Common myeloid progenitor, CD34-positive (primary cell): ENCODE results near the gene CNOT3.
A peak's percentile ranks its signal among the peaks of the same experiment; 100 is the strongest.

Source experiments
- CTCF ChIA-PET: fragments of 350-600 bp; sonication (Branson Sonifier 250); formaldehyde crosslinking; loops from one replicate; lab custom pipeline; 2021; ENCODE audit warnings: antibody characterized with exemption; lab: Charles Lee
- POLR2A ChIA-PET: fragments of 350-600 bp; sonication (Branson Sonifier 250); formaldehyde crosslinking; loops from one replicate; lab custom pipeline; 2021; ENCODE audit warnings: antibody characterized with exemption; lab: Charles Lee
- DNase-seq, 3 donors: peaks; one replicate each; pipeline versions ENCODE4 v3.0.0 to v3.0.0-alpha.2; 2013
- H3K27ac ChIP-seq, 2 experiments: 1 replicate in 1 of 2; 2 replicates in 1 of 2; pipeline ENCODE4 v1.7.0; 2013; ENCODE audit warnings: inconsistent platforms in 2 of 2, low read length in 2 of 2, mild to moderate bottlenecking in 2 of 2, low read depth in 1 of 2, moderate library complexity in 1 of 2; ENCODE audit not compliant: severe bottlenecking in 2 of 2, insufficient read depth in 1 of 2, poor library complexity in 1 of 2
- H3K27me3 ChIP-seq, 5 experiments: replicated peaks in 2 of 5; 1 replicate in 3 of 5; 2 replicates in 2 of 5; pipeline versions ENCODE4 v1.6.1 to v1.7.0; 2013; ENCODE audit warnings: low read length in 4 of 5, mild to moderate bottlenecking in 2 of 5, moderate library complexity in 2 of 5, inconsistent platforms in 1 of 5; ENCODE audit not compliant: insufficient read depth in 5 of 5, control insufficient read depth in 4 of 5
- H3K36me3 ChIP-seq, 4 experiments: 1 replicate in 2 of 4; 2 replicates in 2 of 4; pipeline versions ENCODE4 v1.6.1 to v1.7.0; 2013; ENCODE audit warnings: low read length in 3 of 4, control low read depth in 1 of 4, mild to moderate bottlenecking in 1 of 4; ENCODE audit not compliant: control insufficient read depth in 4 of 4, insufficient read depth in 4 of 4
- H3K4me1 ChIP-seq, 4 experiments: 1 replicate in 3 of 4; 2 replicates in 1 of 4; pipeline versions ENCODE4 v1.6.1 to v1.7.1; 2013; ENCODE audit warnings: low read length in 3 of 4, mild to moderate bottlenecking in 3 of 4, control low read depth in 1 of 4, inconsistent platforms in 1 of 4, moderate library complexity in 1 of 4; ENCODE audit not compliant: control insufficient read depth in 4 of 4, insufficient read depth in 4 of 4; ENCODE audit errors: control extremely low read depth in 1 of 4
- H3K4me3 ChIP-seq, 7 experiments: 1 replicate in 4 of 7; 2 replicates in 3 of 7; pipeline versions ENCODE4 v1.5.1 to v1.7.0; 2013; ENCODE audit warnings: mild to moderate bottlenecking in 7 of 7, low read length in 6 of 7, moderate library complexity in 6 of 7, inconsistent platforms in 2 of 7, low read depth in 2 of 7, control low read depth in 1 of 7; ENCODE audit not compliant: insufficient read depth in 4 of 7, control insufficient read depth in 1 of 7; ENCODE audit errors: extremely low read depth in 1 of 7
- H3K9me3 ChIP-seq, 5 experiments: 1 replicate in 4 of 5; 2 replicates in 1 of 5; pipeline versions ENCODE4 v1.6.1 to v1.7.1; 2013; ENCODE audit warnings: low read length in 4 of 5, mild to moderate bottlenecking in 2 of 5, inconsistent platforms in 1 of 5, low read depth in 1 of 5, moderate library complexity in 1 of 5; ENCODE audit not compliant: control insufficient read depth in 4 of 5, insufficient read depth in 2 of 5; ENCODE audit errors: control extremely low read depth in 1 of 5
- WGBS: methylation state at CpG from one replicate; pipeline ENCODE4 v1.1.5; 2013; ENCODE audit not compliant: insufficient coverage; 5-methylcytosine and 5-hydroxymethylcytosine counted together

The CNOT3 gene

GRCh38 chr19:54186351-54186750 lies 48.8 kb downstream of the CNOT3 start:
- WGBS, result 81% methylated on average over 3 of the region's 8 CpGs
- DNase-seq, result no peak
- POLR2A ChIA-PET, result interaction anchor here (6.0 kb wide), 1 partner anchor 24 kb away, joined by 95 read pairs; no protein-coding TSS in a partner anchor
- CTCF ChIA-PET, result interaction anchor here (1.4 to 4.2 kb wide), 6 partner anchors 10 to 80 kb away, joined by 3 to 28 read pairs (median 6); partner anchors contain the start of gene TMC4
- Histone ChIP-seq H3K4me3 (peak overlapping the region in 1 of 7 experiments; percentile 92), H3K9me3 (no peaks in the 10 kb centered on the region), H3K27ac (peak overlapping the region; percentile 96 to 98), H3K27me3 (no peaks in the 10 kb centered on the region), H3K4me1 (peaks cover 4 to 25% (median 22%) of the 10 kb centered on the region in 4 experiments), H3K36me3 (peaks cover 7 to 40% (median 31%) of the 10 kb centered on the region in 4 experiments)

GRCh38 chr19:54186934-54187381 lies 49.4 kb downstream of the CNOT3 start:
- peaks cover 4 to 31% (median 28%) of the 10 kb centered on the region in 4 experiments for H3K4me1 ChIP-seq
- no peaks in the 10 kb centered on the region for H3K27me3 ChIP-seq
- peak overlapping the region; percentile 96 to 98 for H3K27ac ChIP-seq
- CTCF ChIA-PET, result interaction anchor here (0.7 to 4.2 kb wide), 8 partner anchors 11 to 79 kb away, joined by 3 to 28 read pairs (median 5); partner anchors contain the start of gene TMC4
- H3K36me3 ChIP-seq, result peaks cover 7 to 39% (median 31%) of the 10 kb centered on the region in 4 experiments
- 87% methylated on average over 9 of the region's 11 CpGs for WGBS
- no peak for DNase-seq
- no peaks in the 10 kb centered on the region for H3K9me3 ChIP-seq
- peak overlapping the region in 4 of 7 experiments; percentile 55 to 94 (median 88) for H3K4me3 ChIP-seq
- POLR2A ChIA-PET, result interaction anchor here (1.1 to 6.0 kb wide), 2 partner anchors 13 to 23 kb away, joined by 5 to 95 read pairs; no protein-coding TSS in a partner anchor

- Histone ChIP-seq H3K27ac (peak overlapping the region; percentile 96 to 98), H3K36me3 (peaks cover 10 to 32% (median 29%) of the 10 kb centered on the region in 4 experiments), H3K4me3 (peak overlapping the region; percentile 67 to 94 (median 89)), H3K4me1 (peaks cover 4 to 37% (median 35%) of the 10 kb centered on the region in 4 experiments), H3K27me3 (no peaks in the 10 kb centered on the region), H3K9me3 (no peaks in the 10 kb centered on the region)
- peak; percentile 92 to 98 (median 97) for DNase-seq
- WGBS, result 0% methylated on average over 7 of the region's 12 CpGs
- ChIA-PET CTCF (interaction anchor here (1.0 to 4.2 kb wide), 9 partner anchors 8 to 46 kb away, joined by 3 to 28 read pairs (median 9); partner anchors contain the start of gene TMC4), POLR2A (interaction anchor here (0.6 to 6.0 kb wide), 7 partner anchors 10 to 979 kb away, joined by 3 to 95 read pairs (median 4); partner anchors contain the start of gene RPS9)
Observed at GRCh38 chr19:54188215-54188871, 50.8 kb downstream of the CNOT3 start.

GRCh38 chr19:54189145-54189734 lies 51.7 kb downstream of the CNOT3 start, which contains the start of gene MBOAT7:
TSS of gene MBOAT7 (minus strand) at chr19:54189580. CDS start at chr19:54188508, 1,072 bp downstream.
- H3K27ac ChIP-seq, result peak within 1 kb of the TSS; percentile 96 to 98
- peak within 1 kb of the TSS; percentile 67 to 94 (median 89) for H3K4me3 ChIP-seq
- peaks cover 11 to 33% (median 27%) of the 10 kb centered on the region in 4 experiments for H3K36me3 ChIP-seq
- peaks cover 4 to 37% (median 32%) of the 10 kb centered on the region in 4 experiments for H3K4me1 ChIP-seq
- POLR2A ChIA-PET, result interaction anchor here (0.6 to 6.0 kb wide), 8 partner anchors 11 to 77 kb away, joined by 3 to 95 read pairs (median 6); partner anchors contain the start of genes CNOT3, LENG1 and RPS9
- no peaks in the 10 kb centered on the region for H3K9me3 ChIP-seq
- DNase-seq, result no peak
- CTCF ChIA-PET, result interaction anchor here (0.6 to 4.2 kb wide), 11 partner anchors 9 to 829 kb away, joined by 3 to 28 read pairs (median 7); partner anchors contain the start of genes LENG1 and TMC4
- H3K27me3 ChIP-seq, result no peaks in the 10 kb centered on the region
- WGBS, result 0% methylated on average over 50 of the region's 64 CpGs

- Histone ChIP-seq H3K36me3 (peaks cover 11 to 39% (median 26%) of the 10 kb centered on the region in 4 experiments), H3K27ac (peak overlapping the region; percentile 96 to 98), H3K4me3 (peak overlapping the region; percentile 67 to 94 (median 89)), H3K27me3 (no peaks in the 10 kb centered on the region), H3K9me3 (no peaks in the 10 kb centered on the region), H3K4me1 (peaks cover 4 to 37% (median 32%) of the 10 kb centered on the region in 4 experiments)
- peak; percentile 100 for DNase-seq
- ChIA-PET POLR2A (interaction anchor here (0.6 to 6.0 kb wide), 9 partner anchors 10 to 53 kb away, joined by 3 to 95 read pairs (median 5); partner anchors contain the start of genes CNOT3, LENG1 and RPS9), CTCF (interaction anchor here (0.6 to 3.8 kb wide), 10 partner anchors 9 to 211 kb away, joined by 3 to 24 read pairs (median 8); partner anchors contain the start of genes LENG1 and TMC4)
- under 1% methylated on average over 65 of the region's 65 CpGs for WGBS
Observed at GRCh38 chr19:54189735-54190502, 52.4 kb downstream of the CNOT3 start.

- POLR2A ChIA-PET, result interaction anchor here (0.7 to 6.0 kb wide), 4 partner anchors 10 to 36 kb away, joined by 3 to 95 read pairs (median 16); partner anchors contain the start of gene RPS9
- peak; percentile 99 to 100 (median 100) for DNase-seq
- Histone ChIP-seq H3K9me3 (no peaks in the 10 kb centered on the region), H3K4me1 (peaks cover 4 to 37% (median 32%) of the 10 kb centered on the region in 4 experiments), H3K27ac (peak overlapping the region; percentile 96 to 98), H3K27me3 (no peaks in the 10 kb centered on the region), H3K36me3 (peaks cover 7 to 34% (median 24%) of the 10 kb centered on the region in 4 experiments), H3K4me3 (peak overlapping the region; percentile 67 to 94 (median 81))
- WGBS, result 0% methylated on average over 53 of the region's 56 CpGs
- CTCF ChIA-PET, result interaction anchor here (1.7 to 2.7 kb wide), 3 partner anchors 12 to 19 kb away, joined by 4 to 13 read pairs (median 9); no protein-coding TSS in a partner anchor
Observed at GRCh38 chr19:54190503-54191010, 53.0 kb downstream of the CNOT3 start.
